GM08714 (cell line): ENCODE data around the gene RASSF4.

Experiments used
- H3K4me3 ChIP-seq: fragments of 200-500 bp; sonication (Bioruptor generic); 2 replicates; pipeline ENCODE4 v1.5.1; 2014; ENCODE audit warnings: mild to moderate bottlenecking, low read length, inconsistent platforms
- ZNF274 ChIP-seq: IDR thresholded peaks from 2 replicates; pipeline ENCODE4 v1.6.1; 2012; ENCODE audit warnings: mild to moderate bottlenecking, low read depth, low read length

The RASSF4 gene

DNA sequence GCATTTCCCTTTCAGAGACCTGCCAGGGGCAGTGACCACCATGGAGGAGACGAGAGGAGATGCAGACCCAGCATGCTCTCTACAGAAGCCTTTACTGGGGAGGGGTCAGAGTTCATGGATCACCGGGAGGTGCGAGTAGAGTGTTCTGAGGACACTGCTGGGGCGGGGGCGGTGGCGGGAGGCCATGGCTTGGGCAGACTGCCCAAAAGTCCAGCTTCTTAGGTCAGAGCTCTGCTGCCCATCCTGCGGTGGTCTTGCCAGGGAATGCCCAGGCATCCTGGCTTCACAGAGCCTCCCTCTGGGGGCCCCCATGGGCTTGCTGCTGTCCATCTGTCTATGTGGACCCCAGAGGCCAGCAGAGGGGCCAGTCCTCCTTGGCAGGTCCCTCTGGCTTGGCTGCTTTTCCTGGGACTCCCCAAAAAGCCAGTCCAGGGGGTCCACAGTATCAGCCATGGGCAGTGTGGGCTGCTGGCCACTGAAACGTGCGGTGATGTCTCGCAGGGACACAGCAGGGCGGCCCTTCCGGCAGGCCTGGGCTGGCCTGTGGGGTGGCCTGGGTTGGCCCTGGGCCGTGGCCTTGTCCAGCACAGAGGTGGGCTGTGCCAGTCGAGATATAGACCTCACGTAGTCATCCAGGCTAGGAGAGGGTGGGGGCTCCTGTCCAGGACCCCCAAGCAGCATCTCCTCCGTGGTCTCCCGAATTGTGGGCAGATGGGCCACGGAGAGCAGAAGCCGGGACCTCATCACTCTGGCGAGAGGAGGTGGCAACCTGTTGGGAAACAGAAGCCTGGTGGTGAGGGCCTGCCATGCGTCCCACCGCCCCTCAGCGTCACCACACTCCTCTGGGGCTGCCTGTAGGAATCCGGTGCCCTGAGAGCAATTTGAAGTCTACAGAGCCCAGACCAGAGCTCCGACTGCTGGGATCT is 17.9 kb downstream of the RASSF4 start:
- H3K4me3 ChIP-seq: peak overlapping the region; percentile 26; the same call in 1 of the 2 replicates
- TF ChIP-seq ZNF274: no peak

- TF ChIP-seq ZNF274: no peak
- peak overlapping the region; percentile 26; the same call in 1 of the 2 replicates for H3K4me3 ChIP-seq
Measured at GRCh38 chr10:44978213-44978569, 18.6 kb downstream of the RASSF4 start.

DNA sequence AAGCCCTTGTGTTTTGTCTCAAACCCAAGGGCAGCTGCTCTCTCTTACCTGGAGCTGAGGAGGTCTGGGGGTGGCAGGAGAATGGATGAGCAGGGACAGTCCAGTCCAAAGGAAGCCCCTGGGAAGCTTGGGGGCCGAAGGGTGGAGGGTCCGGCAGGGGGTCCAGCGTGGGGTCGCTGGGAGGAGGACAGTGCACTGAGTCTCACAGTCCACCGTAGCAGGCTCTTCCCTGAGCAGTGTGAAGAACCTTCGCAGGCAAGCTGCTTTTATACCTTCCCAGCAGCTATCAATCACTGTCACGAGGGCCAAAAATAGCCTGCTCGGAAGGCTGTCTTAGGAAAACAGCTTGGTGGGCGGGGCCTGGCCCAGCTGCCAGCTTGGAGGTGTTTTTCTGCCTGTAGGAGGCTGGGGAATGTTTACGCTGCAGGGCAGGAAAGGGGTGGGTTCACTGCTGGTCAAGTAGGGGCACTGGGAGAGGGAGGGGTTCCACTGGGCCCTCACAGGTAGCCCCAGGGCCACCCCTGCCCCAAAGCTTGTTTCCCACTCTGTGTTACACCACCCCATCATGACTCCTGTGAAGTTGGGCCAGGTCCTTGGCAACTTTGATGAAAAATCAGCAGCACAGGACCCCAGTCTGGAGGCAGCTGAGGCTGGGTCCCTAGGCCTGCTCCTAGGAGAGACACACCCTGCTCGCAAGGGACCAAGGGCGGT is 19.1 kb downstream of the RASSF4 start, which contains the start of gene DEPP1:
TSS of gene DEPP1 (minus strand) at position 240 of the 711 bp plus-strand sequence. CDS start 779 bp downstream, outside the sequence.
- no peak for TF ChIP-seq ZNF274
- peak within 1 kb of the TSS; percentile 26; the same call in 1 of the 2 replicates for H3K4me3 ChIP-seq

DNA sequence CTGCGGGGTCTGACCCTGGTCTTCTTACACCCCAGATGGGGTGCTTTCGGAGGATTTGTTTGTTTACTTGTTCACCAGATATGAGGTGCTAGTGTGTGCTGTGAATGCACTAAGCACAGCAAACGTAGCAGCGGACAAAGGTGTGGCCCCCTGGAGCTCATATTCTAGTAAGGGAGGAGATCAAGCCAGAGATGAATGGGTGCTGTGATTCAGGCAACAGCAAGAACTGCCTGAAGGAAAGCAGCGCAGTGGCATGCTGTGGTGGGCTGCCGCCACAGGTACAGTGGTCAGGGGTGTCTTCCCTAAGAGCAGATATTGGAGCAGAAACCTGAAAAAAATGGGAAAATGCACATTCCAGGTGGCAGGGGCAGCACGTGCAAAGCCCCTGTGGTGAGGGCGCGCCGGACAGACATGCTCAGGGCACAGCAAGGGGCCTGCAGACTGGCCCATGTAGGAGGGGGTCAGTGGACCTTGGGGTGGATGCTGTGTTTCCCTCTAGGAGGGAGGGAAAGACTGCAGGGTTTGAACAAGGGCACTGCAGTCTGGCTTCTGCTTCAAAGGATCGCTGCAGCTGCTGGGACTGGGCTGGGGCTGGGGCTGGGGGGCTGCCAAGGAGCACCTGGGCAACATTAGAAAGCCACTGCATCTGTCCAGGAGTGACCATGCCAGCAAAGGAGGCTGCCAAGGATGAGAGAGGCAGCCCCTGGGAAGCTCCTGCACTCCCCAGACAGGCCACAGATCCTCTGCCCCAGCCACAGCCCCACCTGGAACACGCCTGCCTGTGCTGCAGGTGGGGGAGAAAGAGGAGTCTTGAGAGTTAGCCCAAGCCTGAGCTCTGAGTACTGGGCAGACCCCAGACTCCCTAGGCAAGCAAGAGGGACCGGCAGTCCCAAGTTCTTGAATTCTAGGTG is 19.9 kb downstream of the RASSF4 start:
- no peak for TF ChIP-seq ZNF274
- H3K4me3 ChIP-seq: no peak overlapping the region

GRCh38 chr10:44980309-44981171 is 20.9 kb downstream of the RASSF4 start:
- no peak overlapping the region for H3K4me3 ChIP-seq

GRCh38 chr10:44981172-44982113 is 21.8 kb downstream of the RASSF4 start:
- no peak overlapping the region for H3K4me3 ChIP-seq
- TF ChIP-seq ZNF274: no peak

More at GRCh38 chr10:44980309-44981171, 20.9 kb downstream of the RASSF4 start:
- no peak for TF ChIP-seq ZNF274

DNA sequence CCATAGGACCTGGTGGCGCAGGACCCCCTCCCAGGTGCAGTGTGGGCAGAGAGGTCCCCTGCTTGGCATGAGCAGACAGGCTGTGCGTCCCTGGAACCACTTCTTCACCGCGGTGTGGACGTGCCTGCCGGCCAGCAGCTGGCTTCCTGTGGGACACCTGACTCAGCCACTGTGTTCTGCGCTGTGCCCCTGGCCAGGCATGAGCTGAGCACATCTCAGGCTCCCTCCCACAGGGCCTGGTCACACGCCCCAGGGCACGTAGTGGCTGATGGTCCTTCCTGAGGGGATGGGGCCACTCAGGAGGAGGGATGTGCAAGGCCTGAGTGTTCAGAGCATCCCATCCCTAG is 22.5 kb downstream of the RASSF4 start:
- no peak for TF ChIP-seq ZNF274

DNA sequence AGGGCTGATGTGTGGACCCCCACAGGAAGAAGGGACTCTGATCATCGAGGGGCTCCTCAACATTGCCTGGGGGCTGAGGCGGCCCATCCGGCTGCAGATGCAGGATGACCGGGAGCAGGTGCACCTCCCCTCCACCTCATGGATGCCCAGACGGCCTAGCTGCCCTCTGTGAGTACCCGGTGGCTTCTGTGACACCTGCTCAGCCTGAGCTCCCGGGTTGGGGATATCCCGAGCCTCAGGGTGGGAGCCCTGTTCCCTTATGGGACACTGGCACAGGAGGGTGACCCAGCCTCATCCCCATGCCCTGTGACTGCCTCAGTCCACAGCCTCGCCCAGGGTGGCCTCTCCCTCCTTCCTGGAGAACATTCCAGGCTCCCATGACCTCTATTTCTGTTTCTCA is 22.9 kb downstream of the RASSF4 start:
- H3K4me3 ChIP-seq: no peak overlapping the region
- TF ChIP-seq ZNF274: no peak

More for the DNA sequence above, 22.5 kb downstream of the RASSF4 start:
- no peak overlapping the region for H3K4me3 ChIP-seq

- H3K4me3 ChIP-seq: no peak overlapping the region
- no peak for TF ChIP-seq ZNF274
Measured at GRCh38 chr10:44983066-44983894, 23.7 kb downstream of the RASSF4 start.

- no peak overlapping the region for H3K4me3 ChIP-seq
- TF ChIP-seq ZNF274: no peak
Measured at GRCh38 chr10:44983895-44984278, 24.3 kb downstream of the RASSF4 start.

- no peak overlapping the region for H3K4me3 ChIP-seq
- TF ChIP-seq ZNF274: no peak
Measured at GRCh38 chr10:44984671-44985101, 25.1 kb downstream of the RASSF4 start.
